Heart left ventricle (tissue), 13 donors: ENCODE measurements around the gene SMIM3.

Source experiments
- POLR2A ChIP-seq, 2 donors: fragments of 450-650 bp; IDR thresholded peaks; one replicate each; pipeline ENCODE4 v1.6.1; 2017; ENCODE audit warnings: antibody characterized with exemption in 2 of 2, mild to moderate bottlenecking in 2 of 2, moderate library complexity in 2 of 2
- TF ChIP-seq, protein P1 (sequence below), 12 donors: fragments of 200-600 bp; sonication (generic) in 4 of 12; IDR thresholded peaks; one replicate each; pipeline versions ENCODE4 v1.5.0 to v1.8.0; 2018 to 2022; ENCODE audit warnings: antibody characterized with exemption in 12 of 12, mild to moderate bottlenecking in 5 of 12
- donor health status: ischemic (EF 13 %, LVEDD 7.1; RV severe dilation, severe dysfunction).
- donor health status: DM: no; HTN: yes; CAD: no.
- donor health status: DM: no; HTN: no; CAD: no.
- donor health status: ischemic (EF 25% LVEDD 6.9; RV normal size, moderate dysfunction).
- donor health status: ischemic (EF 25% LVEDD 5.7; RV mildly dilated, moderate dysfunction).
- donor health status: ischemic (EF 35%, LVEDD 5.7; RV mildly dilated, moderate dysfunction).
- donor health status: nonischemic (EF 11% LVEDD 7.7; RV severe dilation, severe dysfunction).
- donor health status: DM: yes; HTN: yes; CAD: no.
- donor health status: PGD.
- donor health status: ischemic (EF 29% LVEDD 5.4; RV normal size, mild dysfunction).
- donor health status: nonischemic (EF 23%, LVEDD 6.1; RV moderate dilation, normal function).

DNA sequence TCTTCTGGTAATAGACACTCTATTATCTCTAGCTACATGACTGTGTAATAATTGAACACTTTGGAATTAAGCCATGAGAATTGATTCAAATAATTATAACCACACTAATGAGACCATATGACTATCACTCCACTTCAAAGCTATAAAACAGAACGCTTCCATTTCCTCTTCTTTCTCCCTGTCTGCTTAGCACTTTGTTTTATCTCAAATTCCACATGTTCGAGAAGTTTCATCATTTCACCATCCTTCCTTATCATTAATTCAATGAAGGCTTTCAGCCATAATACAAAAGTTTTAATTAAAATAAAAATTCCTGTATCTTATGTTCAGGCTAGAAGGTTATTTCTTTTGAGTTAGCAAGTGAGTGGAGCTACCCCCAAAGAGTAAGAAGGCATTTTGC lies 12.3 kb upstream of the SMIM3 start:
- TF ChIP-seq, protein P1, sequence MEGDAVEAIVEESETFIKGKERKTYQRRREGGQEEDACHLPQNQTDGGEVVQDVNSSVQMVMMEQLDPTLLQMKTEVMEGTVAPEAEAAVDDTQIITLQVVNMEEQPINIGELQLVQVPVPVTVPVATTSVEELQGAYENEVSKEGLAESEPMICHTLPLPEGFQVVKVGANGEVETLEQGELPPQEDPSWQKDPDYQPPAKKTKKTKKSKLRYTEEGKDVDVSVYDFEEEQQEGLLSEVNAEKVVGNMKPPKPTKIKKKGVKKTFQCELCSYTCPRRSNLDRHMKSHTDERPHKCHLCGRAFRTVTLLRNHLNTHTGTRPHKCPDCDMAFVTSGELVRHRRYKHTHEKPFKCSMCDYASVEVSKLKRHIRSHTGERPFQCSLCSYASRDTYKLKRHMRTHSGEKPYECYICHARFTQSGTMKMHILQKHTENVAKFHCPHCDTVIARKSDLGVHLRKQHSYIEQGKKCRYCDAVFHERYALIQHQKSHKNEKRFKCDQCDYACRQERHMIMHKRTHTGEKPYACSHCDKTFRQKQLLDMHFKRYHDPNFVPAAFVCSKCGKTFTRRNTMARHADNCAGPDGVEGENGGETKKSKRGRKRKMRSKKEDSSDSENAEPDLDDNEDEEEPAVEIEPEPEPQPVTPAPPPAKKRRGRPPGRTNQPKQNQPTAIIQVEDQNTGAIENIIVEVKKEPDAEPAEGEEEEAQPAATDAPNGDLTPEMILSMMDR (IDR thresholded peaks at IDR 0.05): no peak
- TF ChIP-seq POLR2A (IDR thresholded peaks at IDR 0.05): no peak
